K562 (cell line): ENCODE results near the gene XAGE1A. TPM values are rescaled to one million over a fixed set of nuclear protein-coding genes. Genes with fewer than 3 reads are reported as not detected.
"Not testable (repeated sequence)": the region's sequence is repeated elsewhere in the genome, so short reads cannot be mapped to it uniquely, and the experiment has no call there.

ENCODE experiments used
- ATAC-seq: fragments of 200-7000 bp; cut with Tn5 transposase; 3 replicates; pipeline ENCODE4 v1.9.1; 2020; ENCODE audit warnings: moderate library complexity
- BruUV-seq: library from RNA; stranded (reverse); fragments of 400-500 nt; replicated peaks from 2 replicates; lab custom pipeline; 2021; lab: Mats Ljungman, UMichigan
- CTCF ChIA-PET: fragments of 300-600 bp; formaldehyde crosslinking; extraction: SDS; loops from one replicate; lab custom pipeline; 2021; ENCODE audit warnings: low intra/inter-chr PET ratio; lab: Yijun Ruan, JAX
- POLR2A ChIA-PET: fragments of 300-600, 350-650 bp; sonication (Branson Sonifier 250); formaldehyde crosslinking; extraction: SDS; loops from one replicate; lab custom pipeline; 2021; ENCODE audit warnings: antibody characterized with exemption, inconsistent platforms; lab: Yijun Ruan, JAX
- DNase-seq, 4 experiments: peaks; one replicate each; pipeline versions ENCODE4 v3.0.0 to v3.0.0-alpha.2; 2011 to 2018; ENCODE audit warnings: low spot score in 3 of 4, mixed read lengths in 3 of 4; ENCODE audit errors: extremely low read depth in 1 of 4
- FAIRE-seq: peaks from 2 replicates; lab custom pipeline; 2011; peaks lifted over from hg19 to GRCh38; lab: Jason Lieb, UNC
- H2AFZ ChIP-seq: 2 replicates; pipeline ENCODE4 v1.6.0; 2011; ENCODE audit warnings: low read depth, low read length, control low read depth, inconsistent platforms
- H3K27ac ChIP-seq: fragments of 200-600 bp; 3 replicates; pipeline ENCODE4 v1.8.0; 2011; ENCODE audit warnings: low read depth, mild to moderate bottlenecking, control low read depth, inconsistent platforms, low read length, moderate library complexity, mixed read lengths; ENCODE audit errors: extremely low read depth
- H3K27me3 ChIP-seq, 2 experiments: fragments of 300-600 bp in 1 of 2; 2 replicates in 1 of 2; 3 replicates in 1 of 2; pipeline versions ENCODE4 v1.6.0 to v1.8.0; 2011; ENCODE audit warnings: inconsistent platforms in 2 of 2, low read length in 2 of 2, mild to moderate bottlenecking in 1 of 2, mixed read lengths in 1 of 2, moderate library complexity in 1 of 2; ENCODE audit not compliant: control insufficient read depth in 2 of 2, insufficient read depth in 2 of 2
- H3K36me3 ChIP-seq: fragments of 300-600 bp; 3 replicates; pipeline ENCODE4 v1.8.0; 2011; ENCODE audit warnings: mild to moderate bottlenecking, low read length, inconsistent platforms; ENCODE audit not compliant: control insufficient read depth, insufficient read depth
- H3K4me1 ChIP-seq, 2 experiments: fragments of 200-600 bp in 1 of 2; replicated peaks in 1 of 2; 2 replicates in 1 of 2; 3 replicates in 1 of 2; pipeline versions ENCODE4 v1.5.1 to v1.8.0; 2011; ENCODE audit warnings: inconsistent platforms in 2 of 2, low read length in 2 of 2, mild to moderate bottlenecking in 1 of 2, mixed read lengths in 1 of 2, moderate library complexity in 1 of 2; ENCODE audit not compliant: control insufficient read depth in 2 of 2, insufficient read depth in 2 of 2
- H3K4me2 ChIP-seq: 2 replicates; pipeline ENCODE4 v1.6.1; 2011; ENCODE audit warnings: low read length, control low read depth, inconsistent platforms, mixed read lengths; ENCODE audit not compliant: insufficient read depth
- H3K4me3 ChIP-seq: fragments of 200-600 bp; sonication (generic), shearing (Covaris generic); 2 replicates; pipeline ENCODE4 v1.5.1; 2016; ENCODE audit warnings: control low read depth, inconsistent platforms
- H3K79me2 ChIP-seq: fragments of 200-600 bp; 3 replicates; pipeline ENCODE4 v1.8.0; 2011; ENCODE audit warnings: low read length, inconsistent platforms; ENCODE audit not compliant: control insufficient read depth, insufficient read depth
- H3K9ac ChIP-seq, 2 experiments: 2 replicates each; pipeline versions ENCODE4 v1.6.0 to v1.6.1; 2011; ENCODE audit warnings: low read depth in 2 of 2, low read length in 2 of 2, control low read depth in 1 of 2, inconsistent platforms in 1 of 2, mild to moderate bottlenecking in 1 of 2, mixed read lengths in 1 of 2; ENCODE audit not compliant: insufficient read depth in 1 of 2
- H3K9me1 ChIP-seq: one replicate; pipeline ENCODE4 v1.6.0; 2011; ENCODE audit warnings: inconsistent platforms, mild to moderate bottlenecking, low read length, moderate library complexity; ENCODE audit not compliant: control insufficient read depth, insufficient read depth
- H3K9me3 ChIP-seq: replicated peaks from 2 replicates; pipeline ENCODE4 v1.5.1; 2011; ENCODE audit warnings: low read depth, low read length, inconsistent platforms; ENCODE audit not compliant: control insufficient read depth, insufficient read depth
- H4K20me1 ChIP-seq: replicated peaks from 2 replicates; pipeline ENCODE4 v1.6.1; 2011; ENCODE audit warnings: low read length, inconsistent platforms, mixed read lengths; ENCODE audit not compliant: control insufficient read depth, insufficient read depth
- ARID2 ChIP-seq: fragments of 450-650 bp; IDR thresholded peaks from 2 replicates; pipeline ENCODE4 v1.6.1; 2017; ENCODE audit warnings: antibody characterized with exemption, mild to moderate bottlenecking
- MTA2 ChIP-seq: fragments of 450-650 bp; IDR thresholded peaks from 2 replicates; pipeline ENCODE4 v1.6.1; 2016; ENCODE audit warnings: low read depth
- NFE2 ChIP-seq: IDR thresholded peaks from 2 replicates; pipeline ENCODE4 v1.6.1; 2014; ENCODE audit warnings: antibody characterized with exemption, low read depth
- SAP30 ChIP-seq: fragments of 200-600 bp; sonication (generic); IDR thresholded peaks from 2 replicates; pipeline ENCODE4 v1.6.1; 2012; ENCODE audit warnings: borderline replicate concordance, low read depth, mild to moderate bottlenecking, moderate library complexity, low read length, control low read depth, inconsistent platforms; ENCODE audit not compliant: insufficient read depth, poor library complexity, severe bottlenecking
- TOE1 ChIP-seq, 2 experiments: fragments of 450-650 bp in 1 of 2; sonication (generic) in 1 of 2; formaldehyde crosslinking in 1 of 2; IDR thresholded peaks; 2 replicates each; pipeline versions ENCODE4 v1.7.1 to v1.8.0; 2016 to 2022; ENCODE audit warnings: borderline replicate concordance in 2 of 2, mild to moderate bottlenecking in 2 of 2, antibody characterized with exemption in 1 of 2, inconsistent platforms in 1 of 2, low read depth in 1 of 2, missing genetic modification reagents in 1 of 2, moderate library complexity in 1 of 2
- ZBTB33 ChIP-seq: sonication (generic); formaldehyde crosslinking; IDR thresholded peaks from 2 replicates; pipeline ENCODE4 v1.8.1; 2023; ENCODE audit warnings: mild to moderate bottlenecking, missing genetic modification reagents
- ZNF174 ChIP-seq: fragments of 250-450 bp; sonication (Bioruptor Pico); IDR thresholded peaks from 2 replicates; pipeline ENCODE4 v1.4.0; 2020; ENCODE audit warnings: mild to moderate bottlenecking
- ZNF512 ChIP-seq: IDR thresholded peaks from 2 replicates; pipeline ENCODE4 v1.6.1; 2016; ENCODE audit warnings: missing genetic modification characterization, missing compliant biosample characterization
- ZNF778 ChIP-seq: fragments of 450-650 bp; formaldehyde crosslinking; IDR thresholded peaks from 2 replicates; pipeline ENCODE4 v1.4.0; 2020; ENCODE audit warnings: mild to moderate bottlenecking, moderate library complexity
- WGBS: fragments of 100-300 bp; shearing (Covaris generic); methylation state at CpG from one replicate; pipeline ENCODE4 v1.1.6; 2016; ENCODE audit warnings: low coverage, mixed read lengths; ENCODE audit not compliant: insufficient coverage; ENCODE audit errors: missing lambda C conversion rate; 5-methylcytosine and 5-hydroxymethylcytosine counted together
- in situ Hi-C: fragments of 300-500 bp; cut with MboI; formaldehyde crosslinking; loops from 4 replicates; pipeline ENCODE4 v1.15.0; 2018; ENCODE audit warnings: inconsistent platforms, mixed read lengths
- intact Hi-C: fragments of 100-400 bp; cut with micrococcal nuclease; formaldehyde crosslinking; loops from 2 replicates; pipeline ENCODE4 v1.14.2; 2022
- polyA plus RNA-seq, 8 experiments: library from polyadenylated mRNA; depleted of rRNA in 4 of 8; stranded (reverse) in 5 of 8; unstranded in 3 of 8; fragments of >200 nt; fragmentation: Nextera tagmentation in 2 of 8; fragmentation: Illumina TruSeq in 1 of 8; extraction: Ambion mirVana in 2 of 8; extraction: Trizol in 1 of 8; gene quantifications; 2 replicates each; pipeline versions ENCODE4 v1.2.1 to v1.2.3, GENCODE V29; 2011 to 2014; ENCODE audit warnings: inconsistent platforms in 1 of 8, missing spikeins in 1 of 8
- total RNA-seq, 7 experiments: library from RNA; depleted of rRNA in 6 of 7; stranded (reverse); fragments of >200 nt in 6 of 7; fragmentation: Illumina TruSeq in 2 of 7; extraction: Trizol in 2 of 7; gene quantifications; 2 replicates each; pipeline versions ENCODE4 v1.2.1 to v1.2.3, GENCODE V29; 2011 to 2021; ENCODE audit warnings: low replicate concordance in 1 of 7
- TF ChIP-seq, protein P1 (sequence below): fragments of 450-650 bp; IDR thresholded peaks from 2 replicates; pipeline ENCODE4 v1.6.1; 2016; ENCODE audit warnings: antibody characterized with exemption
- TF ChIP-seq, protein P2 (sequence below): IDR thresholded peaks from 2 replicates; pipeline ENCODE4 v1.6.1; 2014; ENCODE audit warnings: antibody characterized with exemption

The XAGE1A gene
- total and polyA plus RNA-seq, 9 of the 15 experiments (the other 6 are each of a cell fraction or from before 2014, with no cell fraction given): 21.1 to 715 (median 306) TPM

DNA sequence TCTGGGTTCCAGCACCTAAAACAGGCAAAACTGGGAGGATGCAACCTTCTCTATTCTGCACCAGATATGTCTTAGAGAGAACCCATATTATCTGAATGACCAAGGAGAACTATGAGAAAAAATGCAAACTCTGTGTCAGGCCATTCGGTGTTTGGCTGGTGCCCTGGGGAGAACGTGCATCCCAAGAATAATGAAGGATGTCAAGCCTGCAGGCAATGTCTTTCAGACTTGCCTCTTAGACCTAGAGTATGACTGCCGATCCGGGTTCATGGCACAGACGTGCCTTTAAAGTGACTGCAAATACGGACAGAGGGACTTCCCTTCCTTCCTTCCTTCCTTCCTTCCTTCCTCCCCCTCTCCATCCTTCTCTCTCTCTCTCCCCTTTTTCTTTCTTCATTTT is 14.3 kb downstream of the XAGE1A start (continued):
- no peak for TF ChIP-seq ZNF512 (tag)
- no peak for TF ChIP-seq TOE1 (IDR thresholded peaks at IDR 0.05; ENCODE audit: borderline replicate concordance)
- TF ChIP-seq TOE1 (CRISPR knock-in tag; IDR thresholded peaks at IDR 0.05; ENCODE audit: borderline replicate concordance, low read depth): no peak
- no peak for TF ChIP-seq MTA2
- no peak for TF ChIP-seq ZBTB33 (CRISPR knock-in tag)
- TF ChIP-seq, protein P1, sequence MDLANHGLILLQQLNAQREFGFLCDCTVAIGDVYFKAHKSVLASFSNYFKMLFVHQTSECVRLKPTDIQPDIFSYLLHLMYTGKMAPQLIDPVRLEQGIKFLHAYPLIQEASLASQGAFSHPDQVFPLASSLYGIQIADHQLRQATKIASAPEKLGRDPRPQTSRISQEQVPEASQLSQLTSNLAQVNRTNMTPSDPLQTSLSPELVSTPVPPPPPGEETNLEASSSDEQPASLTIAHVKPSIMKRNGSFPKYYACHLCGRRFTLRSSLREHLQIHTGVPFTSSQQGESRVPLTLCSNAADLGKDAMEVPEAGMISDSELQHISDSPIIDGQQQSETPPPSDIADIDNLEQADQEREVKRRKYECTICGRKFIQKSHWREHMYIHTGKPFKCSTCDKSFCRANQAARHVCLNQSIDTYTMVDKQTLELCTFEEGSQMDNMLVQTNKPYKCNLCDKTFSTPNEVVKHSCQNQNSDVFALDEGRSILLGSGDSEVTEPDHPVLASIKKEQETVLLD: no peak
- TF ChIP-seq ARID2: no peak
- TF ChIP-seq ZNF174 (CRISPR knock-in tag): no peak
- no peak for TF ChIP-seq ZNF778 (CRISPR knock-in tag)
- TF ChIP-seq NFE2: no peak
- no peak for TF ChIP-seq SAP30
- TF ChIP-seq, protein P2, sequence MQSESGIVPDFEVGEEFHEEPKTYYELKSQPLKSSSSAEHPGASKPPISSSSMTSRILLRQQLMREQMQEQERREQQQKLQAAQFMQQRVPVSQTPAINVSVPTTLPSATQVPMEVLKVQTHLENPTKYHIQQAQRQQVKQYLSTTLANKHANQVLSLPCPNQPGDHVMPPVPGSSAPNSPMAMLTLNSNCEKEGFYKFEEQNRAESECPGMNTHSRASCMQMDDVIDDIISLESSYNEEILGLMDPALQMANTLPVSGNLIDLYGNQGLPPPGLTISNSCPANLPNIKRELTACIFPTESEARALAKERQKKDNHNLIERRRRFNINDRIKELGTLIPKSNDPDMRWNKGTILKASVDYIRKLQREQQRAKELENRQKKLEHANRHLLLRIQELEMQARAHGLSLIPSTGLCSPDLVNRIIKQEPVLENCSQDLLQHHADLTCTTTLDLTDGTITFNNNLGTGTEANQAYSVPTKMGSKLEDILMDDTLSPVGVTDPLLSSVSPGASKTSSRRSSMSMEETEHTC: no peak

DNA sequence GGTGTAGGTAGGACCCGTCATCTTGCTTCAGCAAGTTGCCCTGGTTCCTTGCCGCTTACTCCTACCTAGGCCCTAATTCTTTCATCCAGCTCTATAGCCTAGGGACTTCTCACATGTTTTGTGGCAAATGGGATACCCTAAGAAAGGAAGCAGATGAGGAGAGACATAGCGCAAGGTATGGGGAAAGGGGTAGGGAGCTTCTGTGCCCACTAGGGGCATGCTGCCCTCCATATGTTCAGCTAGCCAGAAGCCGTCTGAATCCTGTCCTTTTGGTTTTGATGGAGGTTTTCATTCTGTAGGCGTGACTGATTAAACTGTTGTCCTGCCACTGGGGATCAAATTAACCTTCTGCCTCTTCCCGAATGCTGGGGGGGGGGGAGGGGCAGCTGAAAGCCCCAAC is 15.5 kb downstream of the XAGE1A start:
- H3K9ac ChIP-seq, FAIRE-seq, intact Hi-C loops, H3K36me3 ChIP-seq, H3K4me1 ChIP-seq, in situ Hi-C loops, H3K27me3 ChIP-seq, H3K79me2 ChIP-seq, H3K27ac ChIP-seq, H2AFZ ChIP-seq, H3K4me3 ChIP-seq, DNase-seq, H3K9me1 ChIP-seq, CTCF ChIA-PET, POLR2A ChIA-PET, H4K20me1 ChIP-seq, H3K9me3 ChIP-seq, BruUV-seq, H3K4me2 ChIP-seq: not testable (repeated sequence)
- ATAC-seq: peak; percentile 65
- no CpG with 5 or more reads among the region's 6 CpGs for WGBS
